ENCODE results near the gene SYNCRIP.

- no peak for TF ChIP-seq GATA3 (IDR thresholded peaks at IDR 0.05; ENCODE audit: low read depth, low read length)
- no peak for TF ChIP-seq GATA2 (IDR thresholded peaks at IDR 0.05; ENCODE audit: low read depth, low read length)
Measured at GRCh38 chr6:85650606-85651005, 7.9 kb upstream of the SYNCRIP start.

Data from SH-SY5Y (cell line).